Endothelial cell of umbilical vein (primary cell): ENCODE measurements around the gene CPZ.

Experiments used
- POLR2A ChIP-seq: IDR thresholded peaks from 2 replicates; pipeline ENCODE4 v1.6.1; 2012; ENCODE audit warnings: low read depth, mild to moderate bottlenecking, control low read depth, low read length
- TF ChIP-seq, protein P1 (sequence below), 2 donors: IDR thresholded peaks; 1 replicate in 1 of 2; 2 replicates in 1 of 2; pipeline ENCODE4 v1.5.1; 2011; ENCODE audit warnings: low read length in 2 of 2, mild to moderate bottlenecking in 2 of 2, moderate library complexity in 2 of 2, control low read depth in 1 of 2, inconsistent platforms in 1 of 2, low read depth in 1 of 2; ENCODE audit not compliant: insufficient read depth in 1 of 2; ENCODE audit errors: extremely low read depth in 1 of 2

DNA sequence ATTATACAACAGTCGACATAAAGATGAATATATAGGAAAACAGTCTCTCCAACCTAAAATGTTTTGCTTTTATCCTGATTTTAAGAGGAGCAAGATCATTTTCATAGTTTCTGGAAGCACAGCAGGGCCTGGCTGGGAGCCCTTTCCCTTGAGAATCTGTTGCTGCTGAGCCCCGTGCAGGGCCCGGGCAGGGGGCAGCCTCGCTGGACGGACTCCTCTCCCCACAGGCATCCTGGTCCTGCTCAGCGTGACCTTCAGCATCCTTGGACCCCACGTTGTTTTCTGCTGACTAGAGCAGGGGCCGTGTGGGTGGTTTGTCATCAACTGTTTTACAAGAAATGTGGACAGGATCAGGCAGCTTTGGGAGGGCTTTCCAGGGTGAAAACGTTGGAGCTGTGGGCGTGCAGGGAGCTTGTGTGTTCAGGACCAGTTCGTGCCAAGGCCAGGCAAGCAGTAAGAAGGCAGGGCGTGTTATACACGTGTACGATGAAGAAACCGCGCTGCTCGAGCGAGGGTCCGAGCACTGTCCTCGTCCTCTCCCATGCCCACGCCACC lies 25.0 kb downstream of the CPZ start:
- TF ChIP-seq POLR2A: no peak
- TF ChIP-seq, protein P1, sequence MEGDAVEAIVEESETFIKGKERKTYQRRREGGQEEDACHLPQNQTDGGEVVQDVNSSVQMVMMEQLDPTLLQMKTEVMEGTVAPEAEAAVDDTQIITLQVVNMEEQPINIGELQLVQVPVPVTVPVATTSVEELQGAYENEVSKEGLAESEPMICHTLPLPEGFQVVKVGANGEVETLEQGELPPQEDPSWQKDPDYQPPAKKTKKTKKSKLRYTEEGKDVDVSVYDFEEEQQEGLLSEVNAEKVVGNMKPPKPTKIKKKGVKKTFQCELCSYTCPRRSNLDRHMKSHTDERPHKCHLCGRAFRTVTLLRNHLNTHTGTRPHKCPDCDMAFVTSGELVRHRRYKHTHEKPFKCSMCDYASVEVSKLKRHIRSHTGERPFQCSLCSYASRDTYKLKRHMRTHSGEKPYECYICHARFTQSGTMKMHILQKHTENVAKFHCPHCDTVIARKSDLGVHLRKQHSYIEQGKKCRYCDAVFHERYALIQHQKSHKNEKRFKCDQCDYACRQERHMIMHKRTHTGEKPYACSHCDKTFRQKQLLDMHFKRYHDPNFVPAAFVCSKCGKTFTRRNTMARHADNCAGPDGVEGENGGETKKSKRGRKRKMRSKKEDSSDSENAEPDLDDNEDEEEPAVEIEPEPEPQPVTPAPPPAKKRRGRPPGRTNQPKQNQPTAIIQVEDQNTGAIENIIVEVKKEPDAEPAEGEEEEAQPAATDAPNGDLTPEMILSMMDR (IDR thresholded peaks at IDR 0.05; ENCODE audit: extremely low read depth in 1 of 2, insufficient read depth in 1 of 2, low read depth in 1 of 2, low read length in 2 of 2): no peak
